HepG2 (cell line): ENCODE measurements around the gene KRT17. TPM values are rescaled to one million over a fixed set of nuclear protein-coding genes. Genes with fewer than 3 reads are reported as not detected.

Source experiments
- ATAC-seq: fragments of 200-7000 bp; cut with Tn5 transposase; 3 replicates; pipeline ENCODE4 v1.9.1; 2020; ENCODE audit warnings: mild to moderate bottlenecking, moderate library complexity
- BruUV-seq: library from RNA; stranded (reverse); fragments of 400-500 nt; replicated peaks from 2 replicates; lab custom pipeline; 2021; lab: Mats Ljungman, UMichigan
- CTCF ChIA-PET: fragments of 300-600 bp; formaldehyde crosslinking; extraction: SDS; loops from one replicate; lab custom pipeline; 2021; ENCODE audit warnings: low total read pairs, inconsistent platforms, low intra/inter-chr PET ratio; lab: Yijun Ruan, JAX
- POLR2A ChIA-PET: fragments of 350-600 bp; sonication (Branson Sonifier 250); formaldehyde crosslinking; loops from one replicate; lab custom pipeline; 2020; ENCODE audit warnings: antibody characterized with exemption, inconsistent platforms; lab: Yijun Ruan, JAX
- DNase-seq: peaks from one replicate; pipeline ENCODE4 v3.0.0-alpha.2; 2015; ENCODE audit warnings: low spot score
- FAIRE-seq: peaks from 3 replicates; lab custom pipeline; 2011; peaks lifted over from hg19 to GRCh38; lab: Jason Lieb, UNC
- H2AFZ ChIP-seq: one replicate; pipeline ENCODE4 v1.6.1; 2011; ENCODE audit warnings: low read length, inconsistent platforms
- H3K27ac ChIP-seq: fragments of 300-600 bp; 3 replicates; pipeline ENCODE4 v1.8.0; 2011; ENCODE audit warnings: mixed run types, mild to moderate bottlenecking, mixed read lengths, low read length, inconsistent platforms; ENCODE audit not compliant: insufficient read depth; ENCODE audit errors: extremely low read length
- H3K27me3 ChIP-seq, 2 experiments: fragments of 200-600 bp in 1 of 2; 2 replicates in 1 of 2; 3 replicates in 1 of 2; pipeline versions ENCODE4 v1.6.0 to v1.8.0; 2011; ENCODE audit warnings: low read length in 2 of 2, mild to moderate bottlenecking in 2 of 2, moderate library complexity in 2 of 2, inconsistent platforms in 1 of 2; ENCODE audit not compliant: insufficient read depth in 2 of 2, control insufficient read depth in 1 of 2
- H3K36me3 ChIP-seq, 2 experiments: fragments of 200-600 bp in 1 of 2; replicated peaks in 1 of 2; 2 replicates in 1 of 2; 3 replicates in 1 of 2; pipeline versions ENCODE4 v1.5.1 to v1.8.0; 2011; ENCODE audit warnings: low read length in 2 of 2, inconsistent platforms in 1 of 2; ENCODE audit not compliant: insufficient read depth in 2 of 2, control insufficient read depth in 1 of 2
- H3K4me1 ChIP-seq: 2 replicates; pipeline ENCODE4 v1.5.1; 2012; ENCODE audit warnings: low read length, inconsistent platforms; ENCODE audit not compliant: insufficient read depth
- H3K4me2 ChIP-seq: 2 replicates; pipeline ENCODE4 v1.6.0; 2011; ENCODE audit warnings: low read depth, low read length, inconsistent platforms
- H3K4me3 ChIP-seq, 3 experiments: fragments of 200-600 bp in 1 of 3; sonication (generic), shearing (Covaris generic) in 1 of 3; replicated peaks in 1 of 3; 2 replicates each; pipeline ENCODE4 v1.5.1; 2011 to 2016; ENCODE audit warnings: low read length in 3 of 3, inconsistent platforms in 2 of 3, low read depth in 2 of 3, mild to moderate bottlenecking in 2 of 3, control low read depth in 1 of 3, mixed read lengths in 1 of 3; ENCODE audit not compliant: insufficient read depth in 1 of 3
- H3K79me2 ChIP-seq: one replicate; pipeline ENCODE4 v1.6.1; 2011; ENCODE audit warnings: low read length, inconsistent platforms; ENCODE audit not compliant: insufficient read depth
- H3K9ac ChIP-seq: 2 replicates; pipeline ENCODE4 v1.6.0; 2011; ENCODE audit warnings: mild to moderate bottlenecking, low read depth, low read length, inconsistent platforms; ENCODE audit not compliant: insufficient read depth
- H3K9me3 ChIP-seq: 2 replicates; pipeline ENCODE4 v1.5.1; 2012; ENCODE audit warnings: mild to moderate bottlenecking, low read length
- H4K20me1 ChIP-seq: 2 replicates; pipeline ENCODE4 v1.6.0; 2011; ENCODE audit warnings: inconsistent platforms, mild to moderate bottlenecking, low read length, moderate library complexity; ENCODE audit not compliant: insufficient read depth
- BHLHE40 ChIP-seq: IDR thresholded peaks from 2 replicates; pipeline ENCODE4 v1.6.1; 2011; ENCODE audit warnings: low read length, improper control_type of control experiment
- CENPX ChIP-seq: sonication (generic); formaldehyde crosslinking; IDR thresholded peaks from 2 replicates; pipeline ENCODE4 v1.9.0; 2021; ENCODE audit warnings: mild to moderate bottlenecking, missing genetic modification reagents, moderate library complexity
- HCFC1 ChIP-seq: fragments of 150-350 bp; IDR thresholded peaks from 2 replicates; pipeline ENCODE4 v1.6.1; 2014; ENCODE audit warnings: low read depth, low read length
- NCOR1 ChIP-seq: fragments of 200-600 bp; sonication (generic); IDR thresholded peaks from 2 replicates; pipeline ENCODE4 v1.7.0; 2017; ENCODE audit warnings: antibody characterized with exemption, low read length, borderline replicate concordance
- PLRG1 ChIP-seq: fragments of 450-650 bp; conservative IDR thresholded peaks from 2 replicates; pipeline ENCODE4 v1.6.1; 2016
- ZFP36L1 ChIP-seq: sonication (generic); formaldehyde crosslinking; IDR thresholded peaks from 2 replicates; pipeline ENCODE4 v1.8.0; 2022; ENCODE audit warnings: mild to moderate bottlenecking, missing genetic modification reagents, moderate library complexity
- ZNF333 ChIP-seq: sonication (generic); formaldehyde crosslinking; IDR thresholded peaks from 2 replicates; pipeline ENCODE4 v1.4.0; 2020; ENCODE audit warnings: mild to moderate bottlenecking, missing genetic modification reagents, borderline replicate concordance
- WGBS: methylation state at CpG from one replicate; pipeline ENCODE4 v1.1.6; 2017; ENCODE audit warnings: low lambda C conversion rate; 5-methylcytosine and 5-hydroxymethylcytosine counted together
- in situ Hi-C: cut with HindIII; loops from 2 replicates; pipeline ENCODE4 v1.10.0; 2017; ENCODE audit warnings: low pct_unique_long_range_greater_than_20kb; ENCODE audit not compliant: extremely low pct_ligation_motif_present
- intact Hi-C: fragments of 100-400 bp; cut with micrococcal nuclease; formaldehyde crosslinking; loops from one replicate; pipeline ENCODE4 v1.10.0; 2022; ENCODE audit not compliant: unreplicated experiment
- polyA plus RNA-seq, 8 experiments: library from polyadenylated mRNA; depleted of rRNA in 3 of 8; stranded (reverse) in 7 of 8; unstranded in 1 of 8; fragments of >200 nt; fragmentation: Illumina TruSeq in 4 of 8; extraction: Trizol in 4 of 8; gene quantifications; 2 replicates each; pipeline versions ENCODE4 v1.2.1 to v1.2.3, GENCODE V29; 2011 to 2016; ENCODE audit warnings: low read depth in 4 of 8, missing spikeins in 1 of 8, mixed read lengths in 1 of 8; ENCODE audit not compliant: insufficient read depth in 1 of 8
- total RNA-seq, 5 experiments: library from RNA; depleted of rRNA; stranded (reverse); fragments of >200 nt; fragmentation: Illumina TruSeq; extraction: Trizol; gene quantifications; 2 replicates each; pipeline ENCODE4 v1.2.3, GENCODE V29; 2016; ENCODE audit warnings: low read depth in 1 of 5
- TF ChIP-seq, protein P1 (sequence below): sonication (generic); formaldehyde crosslinking; IDR thresholded peaks from 2 replicates; pipeline ENCODE4 v1.8.0; 2022; ENCODE audit warnings: mild to moderate bottlenecking, missing genetic modification reagents, moderate library complexity
- TF ChIP-seq, protein P2 (sequence below): sonication (generic); formaldehyde crosslinking; IDR thresholded peaks from 2 replicates; pipeline ENCODE4 v1.5.1; 2020; ENCODE audit warnings: missing genetic modification reagents, mild to moderate bottlenecking, borderline replicate concordance
- TF ChIP-seq, protein P3 (sequence below): sonication (generic); formaldehyde crosslinking; conservative IDR thresholded peaks from 2 replicates; pipeline ENCODE4 v1.8.0; 2022; ENCODE audit warnings: low read depth, missing genetic modification reagents
- TF ChIP-seq, protein P4 (sequence below): sonication (generic); formaldehyde crosslinking; IDR thresholded peaks from 2 replicates; pipeline ENCODE4 v1.4.0; 2020; ENCODE audit warnings: missing genetic modification reagents, borderline replicate concordance

Gene KRT17
- total and polyA plus RNA-seq, 2 of the 13 experiments (the other 11 are each of a cell fraction or from before 2014, with no cell fraction given): 0.38 to 0.82 TPM

DNA sequence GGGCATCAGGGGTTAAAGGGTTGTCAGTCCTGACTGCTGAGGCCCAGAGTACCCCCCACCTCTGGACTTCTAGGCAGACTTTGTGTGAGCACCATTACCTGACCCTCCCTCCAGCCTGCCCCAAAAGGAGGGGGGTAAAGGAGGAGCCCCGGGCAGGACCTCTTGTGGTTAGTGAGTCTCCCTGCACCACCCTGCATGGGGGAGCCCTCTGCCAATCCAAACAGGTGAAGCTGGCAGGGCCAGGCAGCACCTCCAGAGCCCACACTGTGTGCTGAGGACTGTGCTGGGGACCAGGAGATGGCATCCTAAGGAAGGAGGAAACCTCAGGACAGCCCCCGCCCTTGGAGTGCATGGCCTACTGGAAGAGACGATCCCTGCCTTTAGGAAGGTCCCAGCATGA, 35.1 kb downstream of the KRT17 start (continued):
- TF ChIP-seq, protein P1, sequence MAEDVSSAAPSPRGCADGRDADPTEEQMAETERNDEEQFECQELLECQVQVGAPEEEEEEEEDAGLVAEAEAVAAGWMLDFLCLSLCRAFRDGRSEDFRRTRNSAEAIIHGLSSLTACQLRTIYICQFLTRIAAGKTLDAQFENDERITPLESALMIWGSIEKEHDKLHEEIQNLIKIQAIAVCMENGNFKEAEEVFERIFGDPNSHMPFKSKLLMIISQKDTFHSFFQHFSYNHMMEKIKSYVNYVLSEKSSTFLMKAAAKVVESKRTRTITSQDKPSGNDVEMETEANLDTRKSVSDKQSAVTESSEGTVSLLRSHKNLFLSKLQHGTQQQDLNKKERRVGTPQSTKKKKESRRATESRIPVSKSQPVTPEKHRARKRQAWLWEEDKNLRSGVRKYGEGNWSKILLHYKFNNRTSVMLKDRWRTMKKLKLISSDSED: no peak
- TF ChIP-seq ZFP36L1 (CRISPR knock-in tag): no peak
- TF ChIP-seq BHLHE40: no peak
- TF ChIP-seq HCFC1: no peak
- no peak for TF ChIP-seq PLRG1
- TF ChIP-seq, all 625 proteins: peak for 0

DNA sequence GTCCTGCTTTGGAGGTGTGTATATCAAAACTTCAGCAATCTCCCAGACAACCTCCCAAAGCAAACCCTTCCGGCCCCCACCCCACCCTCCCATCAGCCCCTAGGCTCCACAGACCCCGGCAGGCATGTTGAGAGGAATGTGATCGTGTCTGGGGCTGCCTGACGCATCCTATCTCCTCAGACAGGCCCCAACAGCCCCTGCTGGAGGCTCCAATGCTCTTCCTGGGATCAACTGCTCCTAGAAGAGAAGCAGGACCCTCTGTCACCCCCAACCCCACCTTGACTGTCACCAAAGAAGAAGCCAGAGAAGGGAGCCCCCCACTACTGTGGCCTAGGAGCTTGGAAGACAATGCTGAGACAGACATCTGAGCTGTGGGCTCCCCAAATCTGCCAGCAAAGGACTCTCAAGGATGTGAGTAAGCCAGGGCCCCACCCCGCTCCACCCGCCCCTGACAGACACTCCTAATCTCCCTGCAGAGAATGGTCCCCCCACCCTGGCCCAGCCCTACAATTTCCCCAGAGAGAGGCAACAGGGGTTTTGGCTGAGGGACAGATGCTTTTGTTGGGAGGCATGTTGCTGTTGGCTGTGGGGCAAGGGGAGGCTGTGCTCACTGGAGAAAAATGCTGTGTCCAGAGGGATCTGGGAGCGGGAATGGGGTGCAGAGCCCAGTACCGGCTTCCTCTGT, 36.1 kb downstream of the KRT17 start:
- H3K27ac ChIP-seq: no peak overlapping the region
- ATAC-seq (no peak), FAIRE-seq (no peak), DNase-seq (no peak)
- no peaks in the 10 kb centered on the region for H3K36me3 ChIP-seq
- H2AFZ ChIP-seq: no peak overlapping the region
- intact Hi-C loops (no loop called here), in situ Hi-C loops (no loop called here)
- BruUV-seq: no TSS peak
- H3K4me2 ChIP-seq: no peak overlapping the region
- ChIA-PET POLR2A (no interaction called here), CTCF (no interaction called here)
- no peaks in the 10 kb centered on the region for H4K20me1 ChIP-seq
- 3% methylated on average over 6 of the region's 8 CpGs for WGBS
- peaks cover 7 to 46% of the 10 kb centered on the region in 2 experiments; a peak in 3 of 5 replicates for H3K27me3 ChIP-seq
- no peaks in the 10 kb centered on the region for H3K4me1 ChIP-seq
- no peaks in the 10 kb centered on the region for H3K9me3 ChIP-seq
- no peaks in the 10 kb centered on the region for H3K79me2 ChIP-seq
- no peak overlapping the region for H3K9ac ChIP-seq
- H3K4me3 ChIP-seq: no peak overlapping the region
- TF ChIP-seq CENPX (CRISPR knock-in tag) (no peak), ZNF333 (CRISPR knock-in tag) (no peak), NCOR1 (no peak)
- TF ChIP-seq, protein P2, sequence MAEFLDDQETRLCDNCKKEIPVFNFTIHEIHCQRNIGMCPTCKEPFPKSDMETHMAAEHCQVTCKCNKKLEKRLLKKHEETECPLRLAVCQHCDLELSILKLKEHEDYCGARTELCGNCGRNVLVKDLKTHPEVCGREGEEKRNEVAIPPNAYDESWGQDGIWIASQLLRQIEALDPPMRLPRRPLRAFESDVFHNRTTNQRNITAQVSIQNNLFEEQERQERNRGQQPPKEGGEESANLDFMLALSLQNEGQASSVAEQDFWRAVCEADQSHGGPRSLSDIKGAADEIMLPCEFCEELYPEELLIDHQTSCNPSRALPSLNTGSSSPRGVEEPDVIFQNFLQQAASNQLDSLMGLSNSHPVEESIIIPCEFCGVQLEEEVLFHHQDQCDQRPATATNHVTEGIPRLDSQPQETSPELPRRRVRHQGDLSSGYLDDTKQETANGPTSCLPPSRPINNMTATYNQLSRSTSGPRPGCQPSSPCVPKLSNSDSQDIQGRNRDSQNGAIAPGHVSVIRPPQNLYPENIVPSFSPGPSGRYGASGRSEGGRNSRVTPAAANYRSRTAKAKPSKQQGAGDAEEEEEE (CRISPR knock-in tag): no peak
- TF ChIP-seq, protein P3, sequence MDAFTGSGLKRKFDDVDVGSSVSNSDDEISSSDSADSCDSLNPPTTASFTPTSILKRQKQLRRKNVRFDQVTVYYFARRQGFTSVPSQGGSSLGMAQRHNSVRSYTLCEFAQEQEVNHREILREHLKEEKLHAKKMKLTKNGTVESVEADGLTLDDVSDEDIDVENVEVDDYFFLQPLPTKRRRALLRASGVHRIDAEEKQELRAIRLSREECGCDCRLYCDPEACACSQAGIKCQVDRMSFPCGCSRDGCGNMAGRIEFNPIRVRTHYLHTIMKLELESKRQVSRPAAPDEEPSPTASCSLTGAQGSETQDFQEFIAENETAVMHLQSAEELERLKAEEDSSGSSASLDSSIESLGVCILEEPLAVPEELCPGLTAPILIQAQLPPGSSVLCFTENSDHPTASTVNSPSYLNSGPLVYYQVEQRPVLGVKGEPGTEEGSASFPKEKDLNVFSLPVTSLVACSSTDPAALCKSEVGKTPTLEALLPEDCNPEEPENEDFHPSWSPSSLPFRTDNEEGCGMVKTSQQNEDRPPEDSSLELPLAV (CRISPR knock-in tag): no peak
- TF ChIP-seq, protein P4, sequence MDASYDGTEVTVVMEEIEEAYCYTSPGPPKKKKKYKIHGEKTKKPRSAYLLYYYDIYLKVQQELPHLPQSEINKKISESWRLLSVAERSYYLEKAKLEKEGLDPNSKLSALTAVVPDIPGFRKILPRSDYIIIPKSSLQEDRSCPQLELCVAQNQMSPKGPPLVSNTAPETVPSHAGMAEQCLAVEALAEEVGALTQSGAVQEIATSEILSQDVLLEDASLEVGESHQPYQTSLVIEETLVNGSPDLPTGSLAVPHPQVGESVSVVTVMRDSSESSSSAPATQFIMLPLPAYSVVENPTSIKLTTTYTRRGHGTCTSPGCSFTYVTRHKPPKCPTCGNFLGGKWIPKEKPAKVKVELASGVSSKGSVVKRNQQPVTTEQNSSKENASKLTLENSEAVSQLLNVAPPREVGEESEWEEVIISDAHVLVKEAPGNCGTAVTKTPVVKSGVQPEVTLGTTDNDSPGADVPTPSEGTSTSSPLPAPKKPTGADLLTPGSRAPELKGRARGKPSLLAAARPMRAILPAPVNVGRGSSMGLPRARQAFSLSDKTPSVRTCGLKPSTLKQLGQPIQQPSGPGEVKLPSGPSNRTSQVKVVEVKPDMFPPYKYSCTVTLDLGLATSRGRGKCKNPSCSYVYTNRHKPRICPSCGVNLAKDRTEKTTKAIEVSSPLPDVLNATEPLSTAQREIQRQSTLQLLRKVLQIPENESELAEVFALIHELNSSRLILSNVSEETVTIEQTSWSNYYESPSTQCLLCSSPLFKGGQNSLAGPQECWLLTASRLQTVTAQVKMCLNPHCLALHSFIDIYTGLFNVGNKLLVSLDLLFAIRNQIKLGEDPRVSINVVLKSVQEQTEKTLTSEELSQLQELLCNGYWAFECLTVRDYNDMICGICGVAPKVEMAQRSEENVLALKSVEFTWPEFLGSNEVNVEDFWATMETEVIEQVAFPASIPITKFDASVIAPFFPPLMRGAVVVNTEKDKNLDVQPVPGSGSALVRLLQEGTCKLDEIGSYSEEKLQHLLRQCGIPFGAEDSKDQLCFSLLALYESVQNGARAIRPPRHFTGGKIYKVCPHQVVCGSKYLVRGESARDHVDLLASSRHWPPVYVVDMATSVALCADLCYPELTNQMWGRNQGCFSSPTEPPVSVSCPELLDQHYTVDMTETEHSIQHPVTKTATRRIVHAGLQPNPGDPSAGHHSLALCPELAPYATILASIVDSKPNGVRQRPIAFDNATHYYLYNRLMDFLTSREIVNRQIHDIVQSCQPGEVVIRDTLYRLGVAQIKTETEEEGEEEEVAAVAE (CRISPR knock-in tag): no peak
